ENCODE results near the gene VRK3.
"Not testable (repeated sequence)": the region's sequence is repeated elsewhere in the genome, so short reads cannot be mapped to it uniquely, and the experiment has no call there.

The VRK3 gene

DNA sequence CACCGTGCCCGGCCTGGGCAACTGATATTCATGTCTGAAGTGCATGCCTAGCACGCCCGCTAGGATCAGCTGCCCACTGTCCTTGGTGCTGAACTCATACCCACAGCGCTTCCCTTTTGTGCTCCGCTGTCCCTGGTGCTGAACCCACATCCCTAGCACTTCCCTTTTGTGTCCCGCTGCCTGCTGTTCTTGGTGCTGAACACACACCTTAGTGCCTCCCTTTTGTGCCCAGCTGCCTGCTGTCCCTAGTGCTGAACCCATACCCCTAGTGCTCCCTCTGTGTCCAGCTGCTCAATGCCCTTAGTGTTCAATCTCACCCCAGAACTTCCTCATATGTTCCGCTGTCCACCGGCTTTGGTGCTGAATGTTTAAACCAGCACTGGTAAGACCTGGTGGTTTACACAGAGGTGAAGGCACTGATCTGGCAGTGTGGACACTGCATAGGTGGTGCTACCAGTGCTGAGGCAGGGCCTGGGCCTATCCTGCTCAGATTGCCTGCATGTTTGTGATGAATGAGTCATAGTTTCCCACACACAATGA is 37.9 kb downstream of the VRK3 start:
- peak; percentile 49 for DNase-seq (ENCODE audit: low read depth)

DNA sequence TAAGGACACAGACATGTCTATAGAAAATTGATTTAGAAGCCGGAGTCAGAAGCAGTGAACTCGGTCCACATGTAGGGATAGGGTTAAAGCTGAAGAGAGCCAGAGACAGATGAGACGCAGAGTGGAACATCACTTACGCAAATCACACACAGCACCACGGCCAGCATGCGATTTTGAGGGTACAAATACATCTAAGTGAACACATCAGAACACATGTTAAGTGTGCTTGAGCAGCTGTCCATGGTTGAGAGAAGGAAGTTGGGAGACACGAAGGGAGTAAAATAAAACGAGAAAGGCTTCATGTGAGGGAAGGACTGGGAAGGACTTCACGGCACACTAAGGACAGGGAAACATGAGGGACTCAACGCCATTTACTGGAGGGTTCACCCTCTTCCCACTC is 38.8 kb downstream of the VRK3 start:
- DNase-seq (ENCODE audit: low read depth): no peak

DNA sequence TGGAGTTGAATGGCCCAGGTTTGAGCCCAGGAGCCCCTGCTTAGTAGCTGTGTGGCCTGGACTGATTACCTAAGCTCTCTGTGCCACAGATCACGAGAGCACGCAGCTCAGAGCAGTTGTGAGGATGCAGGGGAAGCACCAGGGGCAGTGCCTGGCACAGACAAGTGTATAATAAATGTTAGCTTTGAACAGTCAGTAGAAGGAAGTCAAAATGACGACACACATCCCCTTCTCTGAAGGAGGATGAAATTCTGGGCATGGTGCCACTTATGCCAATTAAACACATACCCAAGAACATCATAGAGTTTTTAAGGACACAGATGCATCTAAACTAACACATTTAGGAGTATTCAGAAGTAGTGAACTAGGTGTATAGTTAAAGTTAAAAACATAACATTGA is 39.3 kb downstream of the VRK3 start:
- no peak for DNase-seq (ENCODE audit: low read depth)

DNA sequence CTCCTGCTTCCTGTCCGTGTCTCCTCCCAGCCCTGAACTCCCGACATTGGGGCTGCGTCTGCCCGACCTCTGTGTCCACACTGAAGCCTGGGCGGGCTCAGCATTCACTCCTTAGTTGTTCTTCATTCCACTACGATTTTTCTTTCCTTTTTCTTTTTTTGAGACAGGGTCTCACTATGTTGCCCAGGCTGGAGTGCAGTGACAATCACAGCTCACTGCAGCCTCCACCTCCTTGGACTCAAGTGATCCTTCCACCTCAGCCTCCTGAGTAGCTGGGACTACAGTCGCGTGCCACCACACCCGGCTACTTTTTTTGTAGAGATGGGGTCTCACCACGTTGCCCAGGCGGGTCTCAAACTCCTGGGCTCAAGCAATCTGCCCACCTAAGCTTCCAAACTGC is 40.7 kb downstream of the VRK3 start:
- no peak for DNase-seq (ENCODE audit: low read depth)

DNA sequence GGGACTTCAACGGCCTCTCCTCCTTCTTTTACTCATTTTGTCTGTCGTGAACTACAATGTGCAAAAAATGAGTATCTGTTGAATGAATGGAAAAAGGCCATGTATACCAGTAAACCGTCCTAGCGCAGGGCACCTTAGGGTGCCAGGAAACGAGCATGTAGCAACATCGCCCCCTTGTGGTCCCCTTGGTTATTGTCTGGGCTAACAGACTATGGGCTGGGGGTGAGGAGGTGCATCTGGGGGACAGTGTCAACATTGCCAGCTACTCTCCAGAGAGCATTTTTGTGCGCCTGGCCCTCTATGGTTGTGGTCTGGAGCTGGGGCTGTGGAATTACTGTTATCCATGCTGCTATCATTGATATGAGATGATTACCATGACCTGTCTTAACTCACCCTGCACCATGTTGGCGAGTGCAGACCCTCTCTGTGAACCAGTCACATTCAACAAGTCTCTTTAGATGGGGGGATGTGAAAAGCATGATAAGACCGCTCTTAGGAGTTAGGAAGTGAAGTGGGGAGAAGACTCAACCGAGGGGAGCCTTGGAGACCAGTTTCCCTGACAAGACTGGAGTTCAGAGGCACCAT is 41.4 kb downstream of the VRK3 start:
- peak; percentile 55 for DNase-seq (ENCODE audit: low read depth)

DNA sequence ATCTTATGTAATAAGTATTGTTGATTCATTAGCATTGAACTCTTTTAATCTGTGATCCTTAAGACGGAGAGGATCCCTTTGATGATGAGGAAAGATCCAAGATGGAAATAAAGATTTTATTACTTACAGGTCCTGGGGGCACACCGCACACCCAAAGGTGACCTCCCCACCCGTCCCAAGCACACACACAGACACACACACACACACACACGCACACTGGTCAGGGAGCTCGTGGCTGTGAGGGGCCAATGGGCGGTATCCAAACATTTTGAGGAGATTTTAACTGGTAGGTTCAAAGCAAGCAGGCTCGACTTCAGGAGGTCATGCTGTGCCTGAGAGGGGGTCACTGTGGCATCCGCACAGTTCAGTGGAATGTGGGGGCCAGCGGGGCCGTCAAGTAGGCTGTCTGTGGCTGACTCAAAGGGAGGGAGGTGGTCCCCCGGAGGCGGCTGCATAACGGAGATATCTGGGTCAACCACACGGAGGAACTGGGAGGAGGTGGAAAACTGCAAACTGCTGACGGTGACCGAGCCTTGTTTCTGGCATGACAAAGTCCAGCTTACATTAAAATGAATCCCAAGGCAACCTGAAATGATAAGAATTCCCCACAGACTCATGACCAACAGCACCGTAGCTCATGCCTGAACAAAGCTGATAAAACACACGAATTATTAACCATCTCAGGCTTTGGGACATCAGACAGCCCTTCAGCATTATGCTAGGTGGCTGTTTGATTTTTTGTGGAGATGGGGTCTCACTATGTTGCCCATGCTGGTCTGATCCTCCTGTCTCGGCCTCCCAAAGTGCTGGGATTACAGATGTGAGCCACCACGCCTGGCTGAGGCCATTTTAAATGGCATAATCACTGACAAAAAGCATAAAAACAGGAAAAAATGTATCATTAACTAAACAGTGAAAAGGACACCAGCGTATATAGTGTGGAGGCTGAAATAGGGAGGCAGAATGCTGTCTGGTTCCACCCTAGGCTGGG is 43.3 kb downstream of the VRK3 start:
- DNase-seq (ENCODE audit: low read depth): no peak

DNA sequence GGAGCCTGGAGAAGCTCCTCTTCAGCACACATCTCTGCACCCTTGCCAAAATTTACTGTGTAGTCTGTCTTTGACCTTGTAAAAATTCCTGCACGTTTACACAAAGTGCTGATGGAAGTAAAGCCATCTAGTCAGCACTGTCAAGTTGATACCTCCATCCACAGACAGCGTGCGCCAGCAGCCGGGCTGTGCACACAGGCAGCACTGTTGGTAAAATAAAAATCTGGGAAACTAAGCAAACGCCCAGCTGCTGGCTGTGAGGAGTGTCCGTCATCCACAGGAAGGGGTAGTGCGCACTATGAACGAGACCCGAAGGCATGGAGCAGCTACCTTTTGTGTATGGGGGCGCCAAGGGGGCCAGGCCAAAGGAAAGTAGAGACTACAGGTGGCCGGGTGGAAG is 46.8 kb downstream of the VRK3 start:
- no peak for DNase-seq (ENCODE audit: low read depth)

DNA sequence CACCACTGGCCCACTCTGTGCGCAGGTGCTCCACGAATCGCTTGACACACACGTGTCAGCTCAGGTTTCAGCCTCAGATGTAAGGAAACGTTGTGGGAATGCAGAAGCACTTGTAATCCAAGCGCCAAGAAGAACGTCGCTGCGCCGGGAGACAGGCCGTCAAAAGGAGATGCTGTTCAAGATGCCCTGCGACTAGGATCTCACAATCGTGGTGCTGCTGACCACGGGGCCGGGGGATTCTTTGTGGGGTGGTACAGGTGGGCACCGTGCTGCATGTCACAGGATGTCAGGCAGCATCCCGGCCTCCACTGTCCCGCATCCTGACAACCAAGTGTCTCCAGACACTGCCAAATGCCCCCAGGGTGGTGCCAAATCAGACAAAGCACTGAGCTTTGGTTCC is 47.3 kb downstream of the VRK3 start:
- no peak for DNase-seq (ENCODE audit: low read depth)

DNA sequence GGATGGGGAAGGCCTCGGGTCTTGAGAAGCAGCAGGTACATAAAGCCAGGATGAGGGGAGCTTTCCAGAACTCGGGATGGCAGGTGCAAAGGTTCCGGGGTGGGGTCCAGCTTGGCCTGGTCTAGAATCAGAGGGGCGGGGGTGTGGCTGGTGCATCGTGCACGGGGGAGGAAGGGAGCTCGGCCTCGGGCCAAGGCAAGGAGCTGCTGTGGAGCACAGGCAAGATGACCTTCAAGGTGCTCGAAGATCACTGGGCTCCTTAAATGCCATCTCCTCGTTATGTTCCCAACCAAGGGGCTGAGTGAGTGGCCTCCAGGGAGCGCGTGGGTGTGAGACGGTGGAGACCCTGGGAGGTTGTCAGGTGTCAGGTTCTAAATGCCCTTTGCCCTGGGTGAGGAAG is 48.1 kb downstream of the VRK3 start:
- DNase-seq (ENCODE audit: low read depth): no peak

DNA sequence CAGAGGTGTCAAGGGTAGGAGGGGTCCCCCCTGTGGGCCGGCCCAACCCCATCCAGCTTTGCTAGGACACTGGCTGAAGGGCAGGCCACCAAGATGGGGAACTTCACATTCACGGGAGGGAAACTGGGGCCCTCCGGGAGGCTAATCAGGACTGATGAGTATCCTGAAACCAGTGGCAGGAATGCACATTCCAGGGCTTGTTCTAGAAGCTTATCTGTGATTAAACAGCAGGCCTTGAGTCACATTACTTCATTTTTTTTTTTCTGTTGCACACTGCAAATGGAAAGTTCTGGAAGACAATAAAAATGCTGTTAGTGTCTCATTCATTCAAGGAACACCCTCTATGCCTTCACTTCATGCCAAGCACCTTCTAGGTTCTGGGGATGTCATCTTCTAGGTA is 48.7 kb downstream of the VRK3 start:
- DNase-seq (ENCODE audit: low read depth): no peak

DNA sequence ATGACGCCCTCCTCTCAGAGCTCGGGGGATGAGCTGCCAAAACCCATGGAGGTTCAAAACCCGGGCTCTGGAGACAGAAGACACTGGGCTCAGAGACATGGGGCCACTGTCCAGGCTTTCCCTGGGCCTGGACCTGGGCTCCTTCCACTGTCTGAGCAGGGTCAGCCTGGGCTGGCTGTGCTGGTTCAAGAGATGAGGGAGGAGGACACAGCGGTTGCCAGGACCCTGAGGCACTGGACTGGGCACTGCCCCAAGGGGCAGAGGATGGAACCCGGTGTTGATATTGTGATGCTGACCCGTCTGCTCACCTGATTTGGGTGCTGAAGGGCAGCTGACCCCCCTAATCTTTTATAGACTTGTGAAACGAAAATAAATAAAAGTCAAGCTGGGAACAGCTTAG is 50.1 kb downstream of the VRK3 start:
- no peak for DNase-seq (ENCODE audit: low read depth)

DNA sequence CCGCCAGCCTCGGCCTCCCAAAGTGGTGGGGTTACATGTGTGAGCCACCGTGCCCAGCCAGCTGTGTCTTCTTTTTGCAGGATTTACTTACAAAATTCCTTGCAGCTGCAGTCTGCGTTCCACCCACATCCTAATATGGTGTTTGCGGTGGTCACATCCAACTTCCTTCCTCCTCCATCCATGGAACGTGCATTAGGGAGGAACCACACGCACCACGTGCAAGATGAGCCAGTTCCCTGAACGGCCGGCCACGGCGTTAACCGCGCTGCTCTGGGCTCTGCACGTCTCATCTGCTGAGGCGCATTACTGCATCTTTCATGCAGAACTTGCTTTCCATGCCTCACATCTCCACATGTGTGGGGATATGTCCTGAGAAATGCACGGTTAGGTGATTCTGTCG is 51.2 kb downstream of the VRK3 start:
- no peak for DNase-seq (ENCODE audit: low read depth)

DNA sequence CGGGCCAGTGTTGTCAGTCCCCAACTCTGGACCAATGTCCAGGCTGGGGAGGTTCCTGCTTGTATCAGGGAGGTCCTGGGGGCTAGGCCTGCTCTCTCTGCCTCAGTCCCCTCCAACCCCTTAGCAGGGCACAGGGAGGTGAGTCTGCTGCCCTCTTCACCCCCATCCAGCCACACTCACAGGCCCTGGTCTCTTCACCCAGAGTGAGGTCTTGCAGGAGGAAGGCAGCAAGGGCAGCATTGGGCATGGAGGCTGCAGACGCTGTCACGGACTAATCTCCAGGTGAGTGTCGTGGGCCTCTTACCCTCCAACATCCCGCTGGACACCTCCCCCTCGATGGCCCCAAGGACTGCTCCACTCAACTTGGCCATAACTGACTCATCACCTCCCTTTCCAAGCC is 52.3 kb downstream of the VRK3 start:
- DNase-seq (ENCODE audit: low read depth): no peak

DNA sequence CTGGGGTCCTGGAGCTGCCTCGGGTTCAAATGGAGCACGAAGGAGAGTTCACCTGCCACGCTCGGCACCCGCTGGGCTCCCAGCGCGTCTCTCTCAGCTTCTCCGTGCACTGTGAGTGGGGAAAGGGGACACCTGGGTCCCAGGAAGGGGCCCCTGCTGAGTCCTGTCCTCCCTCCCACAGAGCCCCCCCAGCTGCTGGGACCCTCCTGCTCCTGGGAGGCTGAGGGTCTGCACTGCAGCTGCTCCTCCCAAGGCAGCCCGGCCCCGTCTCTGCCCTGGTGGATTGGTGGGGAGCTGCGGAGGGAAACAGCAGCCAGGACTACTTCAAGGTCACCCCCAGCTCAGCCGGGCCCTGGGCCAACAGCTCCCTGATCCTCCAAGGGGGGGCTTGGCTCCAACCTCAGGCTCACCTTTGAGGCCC is 53.2 kb downstream of the VRK3 start:
- DNase-seq (ENCODE audit: low read depth): no peak

DNA sequence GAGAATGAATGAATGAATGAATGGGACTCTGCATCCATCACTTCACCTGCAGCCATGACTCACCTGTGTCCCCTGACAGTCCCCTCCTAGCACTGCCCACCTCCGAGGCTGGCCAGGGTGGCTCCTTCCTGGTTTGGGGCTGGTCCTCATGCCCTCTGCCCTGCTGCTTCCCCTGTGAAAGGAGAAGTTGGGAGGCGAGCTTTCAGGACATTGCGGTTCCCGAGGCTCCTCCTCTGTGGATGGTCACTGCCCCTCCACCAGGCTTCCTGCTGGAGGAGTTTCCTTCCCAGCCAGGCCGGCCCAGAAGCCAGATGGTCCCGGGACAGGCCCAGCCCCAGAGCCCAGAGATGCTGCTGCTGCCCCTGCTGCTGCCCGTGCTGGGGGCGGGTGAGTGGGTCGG is 55.8 kb downstream of the VRK3 start:
- not testable (repeated sequence) for DNase-seq (ENCODE audit: low read depth)

DNA sequence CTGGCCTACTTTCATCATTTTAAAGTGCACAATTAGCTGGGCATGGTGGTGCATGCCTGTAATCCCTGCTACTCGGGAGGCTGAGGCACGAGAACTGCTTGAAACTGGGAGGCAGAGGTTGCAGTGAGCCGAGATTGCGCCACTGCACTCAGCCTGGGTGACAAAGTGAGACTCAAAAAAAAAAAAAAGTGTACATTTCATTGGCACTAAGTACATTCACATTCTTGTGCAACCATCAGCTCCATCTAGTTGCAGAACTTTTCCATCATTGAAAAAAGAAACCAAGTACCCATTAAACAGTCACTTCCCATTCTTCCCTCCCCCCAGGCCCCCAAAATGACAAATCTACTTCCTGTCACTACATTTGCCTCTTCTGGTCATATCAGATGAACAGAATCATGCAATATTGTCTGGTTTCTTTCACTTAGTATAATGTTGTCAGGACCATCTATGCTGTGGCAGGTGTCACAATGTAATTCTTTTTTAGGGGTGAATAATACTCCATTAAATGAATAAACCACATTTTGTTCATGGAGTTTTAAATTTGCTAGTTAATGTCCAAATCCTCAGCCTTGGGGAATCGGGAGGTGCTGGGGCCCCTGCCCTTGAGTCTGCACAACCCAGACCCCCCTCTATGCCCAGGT is 56.8 kb downstream of the VRK3 start:
- no peak for DNase-seq (ENCODE audit: low read depth)

DNA sequence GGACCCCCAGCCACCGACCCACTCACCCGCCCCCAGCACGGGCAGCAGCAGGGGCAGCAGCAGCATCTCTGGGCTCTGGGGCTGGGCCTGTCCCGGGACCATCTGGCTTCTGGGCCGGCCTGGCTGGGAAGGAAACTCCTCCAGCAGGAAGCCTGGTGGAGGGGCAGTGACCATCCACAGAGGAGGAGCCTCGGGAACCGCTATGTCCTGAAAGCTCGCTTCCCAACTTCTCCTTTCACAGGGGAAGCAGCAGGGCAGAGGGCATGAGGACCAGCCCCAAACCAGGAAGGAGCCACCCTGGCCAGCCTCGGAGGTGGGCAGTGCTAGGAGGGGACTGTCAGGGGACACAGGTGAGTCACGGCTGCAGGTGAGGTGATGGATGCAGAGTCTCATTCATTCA is 64.2 kb downstream of the VRK3 start, which contains the start of gene SIGLEC11:
TSS of gene SIGLEC11 (minus strand) at position 193 of the 400 bp plus-strand sequence. CDS start at position 102, 91 bp downstream.
- not testable (repeated sequence) for DNase-seq (ENCODE audit: low read depth)

DNA sequence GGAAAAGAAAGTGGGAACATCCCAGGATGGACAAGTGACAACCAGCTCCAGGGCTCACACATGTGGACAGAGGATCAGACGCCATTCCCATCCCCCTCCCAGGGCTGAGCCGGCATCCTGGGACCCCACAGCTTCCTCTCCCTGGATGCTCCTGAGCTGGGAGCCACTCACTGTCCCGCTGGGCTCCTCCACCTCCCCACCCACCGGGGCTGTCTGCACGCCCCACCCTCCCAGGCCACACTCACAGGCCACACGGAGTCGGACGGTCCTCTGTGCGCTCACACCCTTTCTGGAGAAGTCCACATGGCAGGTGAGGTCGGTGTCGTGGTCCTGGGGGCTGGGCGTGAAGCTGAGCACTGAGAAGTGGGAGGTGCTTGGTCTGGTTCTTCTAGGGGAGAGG is 65.3 kb downstream of the VRK3 start:
- DNase-seq (ENCODE audit: low read depth): not testable (repeated sequence)

DNA sequence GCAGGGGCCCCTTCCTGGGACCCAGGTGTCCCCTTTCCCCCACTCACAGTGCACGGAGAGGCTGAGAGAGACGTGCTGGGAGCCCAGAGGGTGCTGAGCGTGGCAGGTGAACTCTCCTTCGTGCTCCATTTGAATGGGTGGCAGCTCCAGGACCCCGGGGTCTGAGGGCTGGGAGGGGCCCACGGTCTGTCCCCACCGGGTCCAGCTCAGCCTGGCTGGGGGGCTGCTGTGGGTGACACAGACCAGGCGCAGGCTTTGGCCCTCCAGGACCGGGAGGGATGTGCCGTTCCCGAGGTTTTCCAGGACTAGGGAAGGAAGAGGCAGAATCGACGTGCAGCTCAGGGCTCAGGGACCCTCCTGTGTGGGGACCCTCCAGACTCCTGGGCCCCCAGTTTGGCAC is 66.6 kb downstream of the VRK3 start:
- not testable (repeated sequence) for DNase-seq (ENCODE audit: low read depth)

DNA sequence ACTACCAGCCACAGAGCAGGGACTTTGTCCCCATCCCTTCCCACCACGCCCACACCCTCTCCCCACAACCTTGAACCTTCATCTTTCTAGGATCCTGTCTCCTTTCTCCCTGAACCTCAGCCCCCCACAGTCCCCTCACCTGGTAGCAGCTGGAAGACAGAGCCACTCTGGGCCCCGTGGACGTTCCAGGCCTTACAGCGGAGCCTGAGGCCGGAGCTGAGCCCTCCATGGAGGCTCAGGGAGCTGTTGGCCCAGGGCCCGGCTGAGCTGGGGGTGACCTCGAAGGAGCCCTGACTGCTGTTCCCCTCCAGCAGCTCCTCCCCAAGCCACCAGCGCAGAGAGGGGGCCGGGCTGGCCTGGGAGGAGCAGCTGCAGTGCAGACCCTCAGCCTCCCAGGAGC is 67.0 kb downstream of the VRK3 start:
- not testable (repeated sequence) for DNase-seq (ENCODE audit: low read depth)

DNA sequence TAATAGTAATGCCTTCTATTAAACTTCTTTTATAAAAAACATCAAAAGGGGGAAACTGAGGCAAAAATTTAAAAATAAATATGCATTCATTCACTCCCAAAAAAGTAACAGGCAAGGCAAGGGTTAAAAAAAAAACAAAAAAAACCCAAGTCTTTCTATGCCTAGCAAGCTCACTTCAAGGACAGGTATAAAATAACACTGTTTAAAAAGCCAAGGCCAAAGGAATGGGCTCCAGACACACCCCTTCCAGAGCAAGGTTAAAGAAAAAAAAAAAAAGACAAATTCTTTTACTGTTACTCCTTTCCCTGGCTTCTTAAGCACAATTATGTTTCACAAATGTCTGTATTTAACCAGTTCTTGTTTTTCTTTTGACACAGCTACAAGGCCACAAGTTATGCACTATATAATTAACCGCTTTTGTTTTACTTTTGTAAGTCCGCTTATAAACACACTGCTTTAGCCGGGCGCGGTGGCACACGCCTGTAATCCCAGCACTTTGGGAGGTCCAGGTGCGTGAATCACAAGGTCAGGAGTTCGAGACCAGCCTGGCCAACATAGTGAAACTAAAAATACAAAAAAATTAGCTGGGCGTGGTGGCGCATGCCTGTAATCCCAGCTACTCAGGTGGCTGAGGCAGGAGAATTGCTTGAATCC is 67.8 kb downstream of the VRK3 start:
- DNase-seq (ENCODE audit: low read depth): no peak

DNA sequence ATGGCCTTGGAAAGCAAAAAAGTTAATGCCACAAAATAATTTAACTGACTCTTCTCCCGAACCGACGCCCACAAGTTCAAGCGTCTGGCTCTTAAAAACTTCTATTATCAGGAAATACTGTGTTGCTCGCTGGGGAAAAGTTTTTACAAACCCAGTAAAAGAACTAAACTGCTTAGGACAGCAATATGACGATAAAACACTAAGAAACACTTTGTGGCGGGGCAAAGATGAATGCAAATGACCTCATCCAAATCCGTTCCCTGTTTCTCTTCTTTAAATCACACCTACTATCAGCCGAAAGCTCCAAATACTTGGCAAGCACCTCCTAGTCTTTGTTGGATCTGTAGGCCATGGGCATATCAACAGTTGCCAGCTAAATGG is 69.1 kb downstream of the VRK3 start:
- no peak for DNase-seq (ENCODE audit: low read depth)
